ENCODE measurements around the gene NPTN. TPM values are rescaled to one million over a fixed set of nuclear protein-coding genes. Genes with fewer than 3 reads are reported as not detected.

The NPTN gene
- total RNA-seq, 4 donors from 2014 or later = 261 to 338 (median 333) TPM

DNA sequence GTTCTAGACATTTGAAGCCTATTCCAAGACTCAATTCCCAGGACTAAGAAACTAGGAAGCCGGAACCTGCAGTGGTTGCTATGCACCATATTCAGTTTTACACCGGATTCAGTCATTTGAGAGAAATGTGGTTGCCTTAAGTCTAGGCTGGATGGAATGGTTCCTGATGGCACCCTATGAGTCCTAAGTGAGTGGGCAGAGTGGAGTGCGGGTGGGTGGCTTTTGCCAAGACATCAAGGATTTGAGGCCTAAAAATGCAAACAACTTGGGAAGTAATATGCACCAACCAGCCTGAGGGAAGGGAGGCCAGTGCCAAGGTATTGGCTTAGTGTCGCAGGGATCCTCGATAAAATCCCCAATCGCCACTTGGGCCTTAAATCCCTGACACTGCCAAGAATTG lies 46.8 kb upstream of the NPTN start:
- WGBS, 2 donors (ENCODE audit: low coverage in 1 of 2) = 89 to 100% methylated on average over 2 to 6 of the region's 6 CpGs
- no peak overlapping the region for H3K4me3 ChIP-seq
- TF ChIP-seq POLR2AphosphoS5 (IDR thresholded peaks at IDR 0.05) = no peak
- TF ChIP-seq, protein P1, sequence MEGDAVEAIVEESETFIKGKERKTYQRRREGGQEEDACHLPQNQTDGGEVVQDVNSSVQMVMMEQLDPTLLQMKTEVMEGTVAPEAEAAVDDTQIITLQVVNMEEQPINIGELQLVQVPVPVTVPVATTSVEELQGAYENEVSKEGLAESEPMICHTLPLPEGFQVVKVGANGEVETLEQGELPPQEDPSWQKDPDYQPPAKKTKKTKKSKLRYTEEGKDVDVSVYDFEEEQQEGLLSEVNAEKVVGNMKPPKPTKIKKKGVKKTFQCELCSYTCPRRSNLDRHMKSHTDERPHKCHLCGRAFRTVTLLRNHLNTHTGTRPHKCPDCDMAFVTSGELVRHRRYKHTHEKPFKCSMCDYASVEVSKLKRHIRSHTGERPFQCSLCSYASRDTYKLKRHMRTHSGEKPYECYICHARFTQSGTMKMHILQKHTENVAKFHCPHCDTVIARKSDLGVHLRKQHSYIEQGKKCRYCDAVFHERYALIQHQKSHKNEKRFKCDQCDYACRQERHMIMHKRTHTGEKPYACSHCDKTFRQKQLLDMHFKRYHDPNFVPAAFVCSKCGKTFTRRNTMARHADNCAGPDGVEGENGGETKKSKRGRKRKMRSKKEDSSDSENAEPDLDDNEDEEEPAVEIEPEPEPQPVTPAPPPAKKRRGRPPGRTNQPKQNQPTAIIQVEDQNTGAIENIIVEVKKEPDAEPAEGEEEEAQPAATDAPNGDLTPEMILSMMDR (IDR thresholded peaks at IDR 0.05) = no peak
- no peak for TF ChIP-seq EP300 (IDR thresholded peaks at IDR 0.05)
- no peak for TF ChIP-seq POLR2A (IDR thresholded peaks at IDR 0.05)
- H3K27me3 ChIP-seq = no peaks in the 10 kb centered on the region
- H3K27ac ChIP-seq = no peak overlapping the region
- H3K36me3 ChIP-seq = no peaks in the 10 kb centered on the region
- H3K4me1 ChIP-seq = peaks cover 0 to 27% (median 4%) of the 10 kb centered on the region in 3 donors
- no peaks in the 10 kb centered on the region for H3K9me3 ChIP-seq
- no peak for ATAC-seq

DNA sequence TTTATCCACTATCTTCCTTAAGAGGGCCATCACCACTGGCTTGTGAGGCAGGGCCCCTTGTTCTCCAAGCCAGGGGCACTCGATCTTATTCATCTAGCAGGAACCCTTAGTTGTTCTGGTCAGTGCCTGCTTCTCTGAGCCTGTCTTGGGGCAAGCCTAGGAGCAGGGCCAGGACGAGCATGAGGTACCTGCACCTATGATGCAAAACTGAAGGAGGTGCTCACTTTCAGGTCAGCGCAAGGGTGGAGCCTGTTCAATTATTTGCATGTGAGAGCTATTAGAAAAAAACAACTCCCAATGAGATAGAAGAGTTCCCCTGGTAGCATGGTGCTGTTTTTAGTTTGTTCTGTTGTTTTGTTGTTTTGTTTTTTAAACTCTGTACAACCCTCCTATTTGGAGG lies 46.0 kb upstream of the NPTN start:
- ATAC-seq = no peak
- H3K4me3 ChIP-seq = no peak overlapping the region
- peaks cover 0 to 19% (median 3%) of the 10 kb centered on the region in 3 donors for H3K4me1 ChIP-seq
- H3K36me3 ChIP-seq = no peaks in the 10 kb centered on the region
- no peaks in the 10 kb centered on the region for H3K9me3 ChIP-seq
- H3K27ac ChIP-seq = no peak overlapping the region
- WGBS, 2 donors (ENCODE audit: low coverage in 1 of 2) = 81 to 86% methylated on average over 1 to 3 of the region's 3 CpGs
- TF ChIP-seq POLR2A (IDR thresholded peaks at IDR 0.05) = no peak
- no peak for TF ChIP-seq POLR2AphosphoS5 (IDR thresholded peaks at IDR 0.05)
- no peak for TF ChIP-seq EP300 (IDR thresholded peaks at IDR 0.05)
- TF ChIP-seq, protein P1 (IDR thresholded peaks at IDR 0.05) = no peak
- no peaks in the 10 kb centered on the region for H3K27me3 ChIP-seq

DNA sequence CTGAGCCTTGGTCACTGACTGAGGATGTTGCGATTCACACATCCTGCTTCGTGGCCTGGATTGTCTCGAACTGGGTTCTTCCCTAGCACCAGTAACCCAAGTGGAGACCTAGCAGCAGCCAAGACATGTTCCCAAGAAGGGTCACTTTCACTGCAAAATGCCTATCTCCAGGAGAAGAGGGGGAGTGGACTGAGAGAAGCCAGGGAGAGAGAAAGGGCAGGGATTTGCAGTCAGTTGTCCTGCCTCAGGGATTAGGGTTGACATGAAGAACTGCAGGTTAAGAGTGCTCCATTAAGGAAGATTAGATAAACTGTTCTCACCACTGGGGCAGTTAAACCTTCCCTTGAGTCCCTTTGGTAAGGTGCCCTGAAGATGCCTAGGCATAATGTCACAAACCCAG lies 45.3 kb upstream of the NPTN start:
- H3K9me3 ChIP-seq = no peaks in the 10 kb centered on the region
- ATAC-seq = no peak
- no peak overlapping the region for H3K4me3 ChIP-seq
- H3K27me3 ChIP-seq = peaks cover 2% of the 10 kb centered on the region
- WGBS, 2 donors (ENCODE audit: low coverage in 1 of 2) = 62% methylated on average over 3 of the region's 3 CpGs; no CpG with 5 or more reads in 1 of the 2 donors
- no peaks in the 10 kb centered on the region for H3K36me3 ChIP-seq
- peaks cover 0 to 13% (median 3%) of the 10 kb centered on the region in 3 donors for H3K4me1 ChIP-seq
- TF ChIP-seq, protein P1 (IDR thresholded peaks at IDR 0.05) = no peak
- TF ChIP-seq POLR2AphosphoS5 (IDR thresholded peaks at IDR 0.05) = no peak
- TF ChIP-seq EP300 (IDR thresholded peaks at IDR 0.05) = no peak
- TF ChIP-seq POLR2A (IDR thresholded peaks at IDR 0.05) = no peak
- H3K27ac ChIP-seq = no peak overlapping the region

DNA sequence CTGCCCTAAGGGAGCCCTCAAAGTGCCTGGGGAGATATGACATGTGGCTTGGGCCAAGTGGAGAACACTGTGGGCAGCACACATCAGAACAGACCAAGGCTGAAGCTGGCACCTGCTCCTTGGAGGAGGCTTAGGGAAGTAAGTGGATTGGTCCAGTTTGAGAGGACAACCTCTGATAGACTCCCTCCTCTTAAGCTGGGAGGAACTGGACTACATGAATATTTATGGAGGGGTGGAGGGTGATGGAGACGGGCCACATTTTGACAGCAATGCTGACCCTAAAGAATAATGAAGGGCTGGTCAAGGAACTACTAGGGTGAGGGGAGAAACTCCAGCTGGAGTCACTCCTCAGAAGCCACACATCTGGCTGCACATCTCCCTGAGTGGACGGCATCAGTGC lies 44.5 kb upstream of the NPTN start:
- Histone ChIP-seq H3K27ac (peak overlapping the region in 1 of 4 donors; percentile 21), H3K27me3 (peaks cover 10% of the 10 kb centered on the region), H3K36me3 (no peaks in the 10 kb centered on the region), H3K4me1 (peaks cover 0 to 9% (median 3%) of the 10 kb centered on the region in 3 donors), H3K4me3 (no peak overlapping the region), H3K9me3 (no peaks in the 10 kb centered on the region)
- ATAC-seq = peak; percentile 10
- 43 to 63% methylated on average over 1 to 2 of the region's 2 CpGs for WGBS, 2 donors (ENCODE audit: low coverage in 1 of 2)
- TF ChIP-seq, protein P1 (IDR thresholded peaks at IDR 0.05) = no peak
- TF ChIP-seq EP300 (IDR thresholded peaks at IDR 0.05) (no peak), POLR2AphosphoS5 (IDR thresholded peaks at IDR 0.05) (no peak), POLR2A (IDR thresholded peaks at IDR 0.05) (no peak)

DNA sequence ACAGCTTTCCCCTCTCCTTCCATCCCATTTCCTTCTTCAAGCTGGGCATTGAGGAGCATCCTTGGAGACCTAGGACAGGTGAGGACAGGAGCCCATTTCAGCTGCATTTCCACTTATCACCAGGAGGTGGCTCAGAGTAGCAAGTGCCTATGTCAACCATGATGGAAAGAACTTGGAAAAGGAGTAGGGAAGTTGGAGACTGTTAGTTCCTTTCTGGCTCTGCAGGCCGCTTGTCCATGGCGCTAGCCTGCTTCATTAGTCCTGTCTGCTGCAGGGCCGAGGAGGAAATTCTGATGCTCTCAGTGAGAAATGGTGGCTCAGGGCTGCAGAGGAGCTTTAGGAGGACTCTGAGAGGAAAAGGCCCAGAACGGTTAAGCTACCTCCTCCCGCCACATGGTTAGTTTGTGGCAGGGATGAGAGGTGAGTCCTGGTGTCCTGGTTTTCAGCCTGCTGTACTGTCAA lies 44.0 kb upstream of the NPTN start:
- Histone ChIP-seq H3K36me3 (no peaks in the 10 kb centered on the region), H3K27ac (peak overlapping the region in 1 of 4 donors; percentile 21), H3K4me1 (peaks cover 0 to 9% (median 3%) of the 10 kb centered on the region in 3 donors), H3K27me3 (peaks cover 16% of the 10 kb centered on the region), H3K9me3 (no peaks in the 10 kb centered on the region), H3K4me3 (no peak overlapping the region)
- ATAC-seq = peak; percentile 83
- TF ChIP-seq POLR2AphosphoS5 (IDR thresholded peaks at IDR 0.05) = peak; percentile 31
- TF ChIP-seq, protein P1 (IDR thresholded peaks at IDR 0.05) = peak; percentile 70 to 97 (median 93)
- no peak for TF ChIP-seq POLR2A (IDR thresholded peaks at IDR 0.05)
- no peak for TF ChIP-seq EP300 (IDR thresholded peaks at IDR 0.05)
- WGBS, 2 donors (ENCODE audit: low coverage in 1 of 2) = 17 to 21% methylated on average over 2 to 3 of the region's 5 CpGs
